Measurements from ENCODE around the gene TGM6.

GRCh38 chr20:2401527-2401926 is 20.8 kb downstream of the TGM6 start:
- TF ChIP-seq CTCF (IDR thresholded peaks at IDR 0.05; ENCODE audit: poor library complexity) = no peak
- TF ChIP-seq EZH2 (IDR thresholded peaks at IDR 0.05; ENCODE audit: borderline replicate concordance) = no peak
- TF ChIP-seq EZH2phosphoT487 (IDR thresholded peaks at IDR 0.05; ENCODE audit: low read depth, severe bottlenecking, unreplicated experiment) = no peak
